Body of pancreas (tissue), 4 donors: ENCODE measurements around the gene ARID1B.

Experiments
- CTCF ChIP-seq, 7 experiments: fragments of 450-650 bp in 4 of 7; fragments of 200-600 bp in 3 of 7; sonication (generic) in 3 of 7; IDR thresholded peaks; one replicate each; pipeline ENCODE4 v1.5.1; 2016 to 2019; ENCODE audit warnings: antibody characterized with exemption in 7 of 7
- POLR2A ChIP-seq, 3 donors: fragments of 450-650 bp; IDR thresholded peaks; one replicate each; pipeline ENCODE4 v1.6.1; 2016; ENCODE audit warnings: antibody characterized with exemption in 3 of 3, mild to moderate bottlenecking in 2 of 3

- TF ChIP-seq CTCF (IDR thresholded peaks at IDR 0.05) (no peak), POLR2A (IDR thresholded peaks at IDR 0.05) (no peak)
These were observed 469.0 kb downstream of the ARID1B start for GRCh38 chr6:157246048-157246630.
